ENCODE measurements around the gene HSD17B13. TPM values are rescaled to one million over a fixed set of nuclear protein-coding genes. Genes with fewer than 3 reads are reported as not detected.

Gene HSD17B13
- total and polyA plus RNA-seq, 2 donors (not counting 1 experiment from before 2014, with no cell fraction given), result 0.32 to 0.46 TPM

- Histone ChIP-seq H3K9ac (ENCODE audit: low read length) (no peak overlapping the region), H3K9me3 (ENCODE audit: control extremely low read depth in 1 of 3, control insufficient read depth in 2 of 3, insufficient read depth in 1 of 3, low read length in 2 of 3) (peaks cover 0 to 3% (median 1%) of the 10 kb centered on the region in 3 donors), H3K4me3 (ENCODE audit: control extremely low read depth in 1 of 5, extremely low read depth in 1 of 5, insufficient read depth in 1 of 5, low read depth in 2 of 5, low read length in 4 of 5) (no peak overlapping the region), H4K20me1 (ENCODE audit: control insufficient read depth, insufficient read depth, low read length, poor library complexity, severe bottlenecking) (no peaks in the 10 kb centered on the region), H3K27ac (ENCODE audit: low read length in 2 of 2) (no peak overlapping the region), H3K4me1 (ENCODE audit: control insufficient read depth in 2 of 2, insufficient read depth in 2 of 2, low read length in 2 of 2) (peaks cover 0 to 6% of the 10 kb centered on the region in 2 donors), H3K36me3 (replicated peaks in 1 of 2; ENCODE audit: control extremely low read depth in 1 of 2, control insufficient read depth in 1 of 2, extremely low read depth in 1 of 2, insufficient read depth in 2 of 2, low read length in 1 of 2) (no peaks in the 10 kb centered on the region), H3K4me2 (replicated peaks; ENCODE audit: low read depth, low read length, poor library complexity, severe bottlenecking) (no peak overlapping the region), H2AFZ (ENCODE audit: insufficient read depth, low read depth, low read length, poor library complexity, severe bottlenecking) (no peak overlapping the region), H3K79me2 (ENCODE audit: control insufficient read depth, insufficient read depth, low read length) (no peaks in the 10 kb centered on the region), H3K27me3 (replicated peaks in 1 of 4; ENCODE audit: control extremely low read depth in 1 of 4, control insufficient read depth in 3 of 4, insufficient read depth in 4 of 4, low read length in 3 of 4) (no peaks in the 10 kb centered on the region)
- ChIA-PET POLR2A (no interaction called here), CTCF (no interaction called here)
- H3K9me3 Mint-ChIP-seq (ENCODE audit: insufficient read depth), result no peaks in the 10 kb centered on the region
- H3K27me3 Mint-ChIP-seq, result peaks cover 9% of the 10 kb centered on the region
- no peak for DNase-seq
- ATAC-seq (ENCODE audit: low read depth), result no peak
- no peak overlapping the region for H3K27ac Mint-ChIP-seq
- TF ChIP-seq EZH2 (IDR thresholded peaks at IDR 0.05; ENCODE audit: borderline replicate concordance, insufficient read depth, low read depth, low read length, poor library complexity, severe bottlenecking) (no peak), CTCF (IDR thresholded peaks at IDR 0.05) (no peak)
- WGBS (ENCODE audit: insufficient coverage), result 80% methylated on average over 1 of the region's 1 CpG
- intact Hi-C loops (cut with micrococcal nuclease), result no loop called here
- peaks cover 7% of the 10 kb centered on the region for H3K4me1 Mint-ChIP-seq
- no peak overlapping the region for H3K4me3 Mint-ChIP-seq
Observed at GRCh38 chr4:87262886-87263285, 59.8 kb downstream of the HSD17B13 start.

GRCh38 chr4:87260477-87260876 lies 62.2 kb downstream of the HSD17B13 start:
- POLR2A ChIA-PET, result no interaction called here
- H3K27ac ChIP-seq (ENCODE audit: low read length in 2 of 2), result no peak overlapping the region
- TF ChIP-seq CTCF (IDR thresholded peaks at IDR 0.05), result no peak
- TF ChIP-seq EZH2 (IDR thresholded peaks at IDR 0.05; ENCODE audit: borderline replicate concordance, insufficient read depth, low read depth, low read length, poor library complexity, severe bottlenecking), result no peak
- H3K36me3 ChIP-seq (replicated peaks in 1 of 2; ENCODE audit: control extremely low read depth in 1 of 2, control insufficient read depth in 1 of 2, extremely low read depth in 1 of 2, insufficient read depth in 2 of 2, low read length in 1 of 2), result no peaks in the 10 kb centered on the region
- Mint-ChIP-seq H3K4me1 (peaks cover 7% of the 10 kb centered on the region), H3K27me3 (peaks cover 10% of the 10 kb centered on the region), H3K4me3 (no peak overlapping the region), H3K27ac (no peak overlapping the region), H3K9me3 (ENCODE audit: insufficient read depth) (peaks cover 4% of the 10 kb centered on the region)
- intact Hi-C loops (cut with micrococcal nuclease), result no loop called here
- H3K9ac ChIP-seq (ENCODE audit: low read length), result no peak overlapping the region
- no CpG with 5 or more reads among the region's 2 CpGs for WGBS (ENCODE audit: insufficient coverage)
- no peak overlapping the region for H3K4me3 ChIP-seq (ENCODE audit: control extremely low read depth in 1 of 5, extremely low read depth in 1 of 5, insufficient read depth in 1 of 5, low read depth in 2 of 5, low read length in 4 of 5)
- no peaks in the 10 kb centered on the region for H3K27me3 ChIP-seq (replicated peaks in 1 of 4; ENCODE audit: control extremely low read depth in 1 of 4, control insufficient read depth in 3 of 4, insufficient read depth in 4 of 4, low read length in 3 of 4)
- ATAC-seq (ENCODE audit: low read depth) (no peak), DNase-seq (no peak)
- no peaks in the 10 kb centered on the region for H3K79me2 ChIP-seq (ENCODE audit: control insufficient read depth, insufficient read depth, low read length)
- H2AFZ ChIP-seq (ENCODE audit: insufficient read depth, low read depth, low read length, poor library complexity, severe bottlenecking), result no peak overlapping the region
- peaks cover 0 to 6% of the 10 kb centered on the region in 2 donors for H3K4me1 ChIP-seq (ENCODE audit: control insufficient read depth in 2 of 2, insufficient read depth in 2 of 2, low read length in 2 of 2)
- H4K20me1 ChIP-seq (ENCODE audit: control insufficient read depth, insufficient read depth, low read length, poor library complexity, severe bottlenecking), result no peaks in the 10 kb centered on the region
- H3K4me2 ChIP-seq (replicated peaks; ENCODE audit: low read depth, low read length, poor library complexity, severe bottlenecking), result no peak overlapping the region
- H3K9me3 ChIP-seq (ENCODE audit: control extremely low read depth in 1 of 3, control insufficient read depth in 2 of 3, insufficient read depth in 1 of 3, low read length in 2 of 3), result peaks cover 1 to 8% (median 3%) of the 10 kb centered on the region in 3 donors
- CTCF ChIA-PET, result no interaction called here
